Fibroblast of lung (primary cell): ENCODE measurements around the gene SP1. TPM values are rescaled to one million over a fixed set of nuclear protein-coding genes. Genes with fewer than 3 reads are reported as not detected.
A peak's percentile ranks its signal among the peaks of the same experiment; 100 is the strongest.

Source experiments
- DNase-seq, 2 donors: peaks; one replicate each; pipeline versions ENCODE4 v3.0.0 to v3.0.0-alpha.2; 2010; ENCODE audit warnings: low read depth in 2 of 2
- H2AFZ ChIP-seq: 2 replicates; pipeline ENCODE4 v1.5.1; 2012; ENCODE audit warnings: low read length, control low read depth, inconsistent platforms
- H3K27ac ChIP-seq: 2 replicates; pipeline ENCODE4 v1.5.1; 2011; ENCODE audit warnings: low read length, control low read depth; ENCODE audit not compliant: insufficient read depth
- H3K27me3 ChIP-seq: 2 replicates; pipeline ENCODE4 v1.5.1; 2011; ENCODE audit warnings: mild to moderate bottlenecking, low read length; ENCODE audit not compliant: control insufficient read depth, insufficient read depth
- H3K36me3 ChIP-seq: 2 replicates; pipeline ENCODE4 v1.5.1; 2011; ENCODE audit warnings: low read length; ENCODE audit not compliant: control insufficient read depth, insufficient read depth
- H3K4me1 ChIP-seq: 2 replicates; pipeline ENCODE4 v1.5.1; 2011; ENCODE audit warnings: low read length; ENCODE audit not compliant: control insufficient read depth, insufficient read depth; ENCODE audit errors: extremely low read depth
- H3K4me2 ChIP-seq: 2 replicates; pipeline ENCODE4 v1.5.1; 2011; ENCODE audit warnings: low read length, control low read depth; ENCODE audit not compliant: insufficient read depth; ENCODE audit errors: extremely low read depth
- H3K4me3 ChIP-seq, 4 experiments: fragments of 200-600 bp in 1 of 4; sonication (generic) in 1 of 4; replicated peaks in 1 of 4; 2 replicates each; pipeline ENCODE4 v1.5.1; 2011 to 2016; ENCODE audit warnings: low read length in 4 of 4, low read depth in 3 of 4, mild to moderate bottlenecking in 3 of 4, control low read depth in 2 of 4, inconsistent platforms in 1 of 4, mixed read lengths in 1 of 4; ENCODE audit not compliant: insufficient read depth in 1 of 4; ENCODE audit errors: control extremely low read depth in 1 of 4
- H3K79me2 ChIP-seq: 2 replicates; pipeline ENCODE4 v1.5.1; 2012; ENCODE audit warnings: mild to moderate bottlenecking, low read length, inconsistent platforms; ENCODE audit not compliant: control insufficient read depth, insufficient read depth
- H3K9ac ChIP-seq: 2 replicates; pipeline ENCODE4 v1.5.1; 2011; ENCODE audit warnings: mild to moderate bottlenecking, low read length, control low read depth; ENCODE audit not compliant: insufficient read depth
- H3K9me3 ChIP-seq: 2 replicates; pipeline ENCODE4 v1.5.1; 2012; ENCODE audit warnings: low read depth, low read length; ENCODE audit not compliant: control insufficient read depth, insufficient read depth
- H4K20me1 ChIP-seq: 2 replicates; pipeline ENCODE4 v1.5.1; 2011; ENCODE audit warnings: low read length; ENCODE audit not compliant: control insufficient read depth, insufficient read depth; ENCODE audit errors: extremely low read depth
- EZH2 ChIP-seq: IDR thresholded peaks from 2 replicates; pipeline ENCODE4 v1.5.1; 2012; ENCODE audit warnings: low read length, control low read depth, mild to moderate bottlenecking; ENCODE audit errors: missing control alignments
- polyA plus RNA-seq, 2 donors: library from polyadenylated mRNA; depleted of rRNA in 1 of 2; stranded (reverse) in 1 of 2; unstranded in 1 of 2; fragments of >200 nt; gene quantifications; 2 replicates each; pipeline ENCODE4 v1.2.1, GENCODE V29; 2011 to 2012; ENCODE audit warnings: missing spikeins in 1 of 2
- total RNA-seq: library from RNA; depleted of rRNA; stranded (reverse); fragments of >200 nt; gene quantifications from 2 replicates; pipeline ENCODE4 v1.2.1, GENCODE V29; 2014
- TF ChIP-seq, protein P1 (sequence below), 2 donors: IDR thresholded peaks in 1 of 2; conservative IDR thresholded peaks in 1 of 2; 1 replicate in 1 of 2; 2 replicates in 1 of 2; pipeline ENCODE4 v1.5.1; 2011 to 2012; ENCODE audit warnings: low read length in 2 of 2, control low read depth in 1 of 2, inconsistent platforms in 1 of 2, low read depth in 1 of 2, mild to moderate bottlenecking in 1 of 2

The SP1 gene
- total and polyA plus RNA-seq, 2 donors (not counting 1 experiment from before 2014, with no cell fraction given), result 35.3 to 38.9 TPM

DNA sequence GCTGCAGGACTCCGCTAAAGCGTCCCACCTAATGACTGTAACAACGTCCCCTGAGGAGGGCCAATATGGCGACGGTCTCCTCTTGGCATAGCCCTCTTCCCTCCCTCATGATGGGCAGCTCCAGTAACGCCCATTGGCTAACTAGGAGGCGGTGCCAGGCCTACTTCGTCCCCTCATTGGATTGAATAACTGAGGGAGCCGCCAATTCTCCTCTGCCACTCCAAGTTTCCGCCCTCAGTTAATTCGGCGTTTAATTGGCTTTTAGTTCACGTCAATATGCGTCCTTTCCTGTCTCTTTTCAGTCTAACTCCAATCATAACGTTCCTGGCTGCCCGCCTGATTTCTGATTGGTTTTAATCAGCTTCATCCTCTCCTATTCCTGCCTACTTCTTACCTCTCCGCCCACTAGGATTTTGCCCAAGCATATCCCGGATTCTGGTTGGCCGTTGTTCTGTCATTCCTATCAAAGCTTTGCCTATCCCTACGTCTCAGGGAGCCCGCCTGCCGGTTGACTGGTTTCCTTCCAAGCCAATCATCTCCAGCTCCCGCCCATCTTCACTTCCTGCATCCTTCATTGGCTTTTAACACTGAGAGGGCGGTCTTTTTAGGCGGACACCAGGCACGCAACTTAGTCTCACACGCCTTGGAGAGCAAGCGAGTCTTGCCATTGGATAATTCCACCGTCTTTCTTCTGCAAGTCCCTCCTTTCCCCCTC lies 430 bp upstream of the SP1 start:
- Histone ChIP-seq H3K4me1 (peaks cover 25% of the 10 kb centered on the region), H3K27me3 (no peaks in the 10 kb centered on the region), H3K9me3 (no peaks in the 10 kb centered on the region), H3K27ac (peak overlapping the region; percentile 89), H3K79me2 (peaks cover 31% of the 10 kb centered on the region), H3K4me2 (peak overlapping the region; percentile 87), H3K4me3 (peak overlapping the region; percentile 40 to 68 (median 60)), H2AFZ (peak overlapping the region; percentile 96), H3K36me3 (peaks cover 13% of the 10 kb centered on the region), H4K20me1 (no peaks in the 10 kb centered on the region), H3K9ac (peak overlapping the region; percentile 67)
- DNase-seq, result peak; percentile 100
- TF ChIP-seq, protein P1, sequence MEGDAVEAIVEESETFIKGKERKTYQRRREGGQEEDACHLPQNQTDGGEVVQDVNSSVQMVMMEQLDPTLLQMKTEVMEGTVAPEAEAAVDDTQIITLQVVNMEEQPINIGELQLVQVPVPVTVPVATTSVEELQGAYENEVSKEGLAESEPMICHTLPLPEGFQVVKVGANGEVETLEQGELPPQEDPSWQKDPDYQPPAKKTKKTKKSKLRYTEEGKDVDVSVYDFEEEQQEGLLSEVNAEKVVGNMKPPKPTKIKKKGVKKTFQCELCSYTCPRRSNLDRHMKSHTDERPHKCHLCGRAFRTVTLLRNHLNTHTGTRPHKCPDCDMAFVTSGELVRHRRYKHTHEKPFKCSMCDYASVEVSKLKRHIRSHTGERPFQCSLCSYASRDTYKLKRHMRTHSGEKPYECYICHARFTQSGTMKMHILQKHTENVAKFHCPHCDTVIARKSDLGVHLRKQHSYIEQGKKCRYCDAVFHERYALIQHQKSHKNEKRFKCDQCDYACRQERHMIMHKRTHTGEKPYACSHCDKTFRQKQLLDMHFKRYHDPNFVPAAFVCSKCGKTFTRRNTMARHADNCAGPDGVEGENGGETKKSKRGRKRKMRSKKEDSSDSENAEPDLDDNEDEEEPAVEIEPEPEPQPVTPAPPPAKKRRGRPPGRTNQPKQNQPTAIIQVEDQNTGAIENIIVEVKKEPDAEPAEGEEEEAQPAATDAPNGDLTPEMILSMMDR (conservative IDR thresholded peaks at IDR 0.05 in 1 of 2, IDR thresholded peaks at IDR 0.05 in 1 of 2; ENCODE audit: low read depth in 1 of 2, low read length in 2 of 2), result no peak
- TF ChIP-seq EZH2, result no peak

DNA sequence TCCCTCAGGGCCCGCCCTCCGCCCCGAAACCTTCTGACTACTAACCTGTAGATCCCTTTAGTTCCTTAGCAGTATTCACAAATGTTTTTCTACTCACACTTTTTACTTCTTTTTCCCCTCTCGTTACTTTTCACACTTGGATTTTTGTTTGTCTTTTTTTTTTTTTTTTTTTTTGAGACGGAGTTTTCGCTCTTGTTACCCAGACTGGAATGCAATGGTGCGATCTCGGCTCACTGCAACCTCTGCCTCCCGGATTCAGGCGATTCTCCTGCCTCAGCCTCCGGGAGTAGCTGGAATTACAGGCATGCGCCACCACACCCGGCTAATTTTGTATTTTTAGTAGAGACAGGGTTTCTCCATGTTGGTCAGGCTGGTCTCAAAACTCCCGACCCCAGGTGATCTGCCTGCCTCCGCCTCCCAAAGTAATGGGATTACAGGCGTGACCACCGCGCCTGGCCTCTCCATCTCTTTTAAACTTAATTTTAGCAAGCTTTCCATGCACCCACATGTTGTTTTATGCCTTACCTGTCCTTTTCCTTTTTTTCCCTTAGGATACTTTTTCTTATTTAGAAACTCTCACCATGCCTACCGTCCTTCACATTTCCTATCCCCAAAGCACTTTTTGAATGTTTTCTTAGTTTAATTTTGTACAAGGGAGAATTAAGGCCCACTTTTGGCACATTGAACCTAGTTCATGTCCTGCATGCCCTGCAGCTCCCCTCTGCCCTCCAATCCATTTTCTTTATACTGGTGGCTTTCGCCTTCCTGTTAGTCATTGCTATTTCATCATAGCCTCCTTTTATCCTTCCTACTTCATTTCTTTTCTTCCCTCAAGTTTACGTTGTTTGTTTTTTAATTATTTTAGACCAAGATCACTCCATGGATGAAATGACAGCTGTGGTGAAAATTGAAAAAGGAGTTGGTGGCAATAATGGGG lies 1.1 kb downstream of the SP1 start:
- H4K20me1 ChIP-seq, result no peaks in the 10 kb centered on the region
- peak; percentile 47 to 65 for DNase-seq

More for the DNA sequence above, 1.1 kb downstream of the SP1 start:
- Histone ChIP-seq H3K27ac (peak overlapping the region; percentile 52), H3K79me2 (peaks cover 40% of the 10 kb centered on the region), H3K27me3 (no peaks in the 10 kb centered on the region), H3K4me2 (peak overlapping the region; percentile 63), H3K4me1 (peaks cover 25% of the 10 kb centered on the region), H3K36me3 (peaks cover 13% of the 10 kb centered on the region), H3K4me3 (peak overlapping the region; percentile 29 to 63 (median 50)), H3K9ac (peak overlapping the region; percentile 24), H2AFZ (no peak overlapping the region), H3K9me3 (no peaks in the 10 kb centered on the region)
- TF ChIP-seq EZH2, result no peak
- TF ChIP-seq, protein P1 (conservative IDR thresholded peaks at IDR 0.05 in 1 of 2, IDR thresholded peaks at IDR 0.05 in 1 of 2; ENCODE audit: low read depth in 1 of 2, low read length in 2 of 2), result no peak
